Epithelial cell of esophagus (primary cell): ENCODE data around the gene TUBGCP2.
A peak's percentile ranks its signal among the peaks of the same experiment; 100 is the strongest.

ENCODE experiments used
- DNase-seq: peaks from one replicate; pipeline ENCODE4 v3.0.0; 2010; ENCODE audit warnings: low read depth
- H3K4me3 ChIP-seq: 2 replicates; pipeline ENCODE4 v1.5.1; 2011; ENCODE audit warnings: mild to moderate bottlenecking, low read length, control low read depth
- TF ChIP-seq, protein P1 (sequence below): IDR thresholded peaks from 2 replicates; pipeline ENCODE4 v1.5.1; 2011; ENCODE audit warnings: low read depth, mild to moderate bottlenecking, low read length, control low read depth, inconsistent platforms; ENCODE audit not compliant: insufficient read depth; ENCODE audit errors: missing control alignments

The TUBGCP2 gene

DNA sequence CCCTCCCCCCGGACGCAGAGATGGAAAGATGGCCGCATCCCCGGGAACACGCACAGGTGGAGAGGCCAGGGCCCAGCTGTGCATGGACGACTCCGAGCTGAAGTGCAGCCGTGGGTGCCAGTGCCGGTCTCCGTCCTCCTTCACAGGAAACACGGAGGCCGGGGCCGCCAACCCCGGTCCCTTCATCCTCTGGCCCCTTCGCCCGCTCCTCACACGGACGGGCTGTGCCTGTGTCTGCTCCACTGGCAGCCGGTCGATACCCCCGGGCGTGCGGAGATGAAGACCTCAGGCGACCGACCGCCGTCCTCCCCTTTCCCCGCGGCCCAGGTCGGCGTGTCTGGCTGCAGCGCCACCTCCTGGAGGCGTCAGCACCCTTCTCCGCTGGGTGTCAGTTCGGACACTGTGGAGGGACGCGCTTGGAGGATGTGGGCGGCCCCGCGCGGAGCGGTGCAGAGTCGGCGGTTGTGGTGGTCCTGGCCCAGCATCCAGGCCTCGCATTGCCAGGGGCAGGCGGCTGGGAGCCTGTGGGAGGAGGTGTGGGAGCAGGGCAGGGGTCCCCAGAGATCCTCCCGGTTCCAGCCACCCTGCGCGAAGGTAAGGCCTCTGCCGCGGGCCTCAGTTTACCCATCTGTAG lies 9.9 kb upstream of the TUBGCP2 start:
- H3K4me3 ChIP-seq = peak overlapping the region; percentile 35
- peak; percentile 54 for DNase-seq
- TF ChIP-seq, protein P1, sequence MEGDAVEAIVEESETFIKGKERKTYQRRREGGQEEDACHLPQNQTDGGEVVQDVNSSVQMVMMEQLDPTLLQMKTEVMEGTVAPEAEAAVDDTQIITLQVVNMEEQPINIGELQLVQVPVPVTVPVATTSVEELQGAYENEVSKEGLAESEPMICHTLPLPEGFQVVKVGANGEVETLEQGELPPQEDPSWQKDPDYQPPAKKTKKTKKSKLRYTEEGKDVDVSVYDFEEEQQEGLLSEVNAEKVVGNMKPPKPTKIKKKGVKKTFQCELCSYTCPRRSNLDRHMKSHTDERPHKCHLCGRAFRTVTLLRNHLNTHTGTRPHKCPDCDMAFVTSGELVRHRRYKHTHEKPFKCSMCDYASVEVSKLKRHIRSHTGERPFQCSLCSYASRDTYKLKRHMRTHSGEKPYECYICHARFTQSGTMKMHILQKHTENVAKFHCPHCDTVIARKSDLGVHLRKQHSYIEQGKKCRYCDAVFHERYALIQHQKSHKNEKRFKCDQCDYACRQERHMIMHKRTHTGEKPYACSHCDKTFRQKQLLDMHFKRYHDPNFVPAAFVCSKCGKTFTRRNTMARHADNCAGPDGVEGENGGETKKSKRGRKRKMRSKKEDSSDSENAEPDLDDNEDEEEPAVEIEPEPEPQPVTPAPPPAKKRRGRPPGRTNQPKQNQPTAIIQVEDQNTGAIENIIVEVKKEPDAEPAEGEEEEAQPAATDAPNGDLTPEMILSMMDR = peak; percentile 73

DNA sequence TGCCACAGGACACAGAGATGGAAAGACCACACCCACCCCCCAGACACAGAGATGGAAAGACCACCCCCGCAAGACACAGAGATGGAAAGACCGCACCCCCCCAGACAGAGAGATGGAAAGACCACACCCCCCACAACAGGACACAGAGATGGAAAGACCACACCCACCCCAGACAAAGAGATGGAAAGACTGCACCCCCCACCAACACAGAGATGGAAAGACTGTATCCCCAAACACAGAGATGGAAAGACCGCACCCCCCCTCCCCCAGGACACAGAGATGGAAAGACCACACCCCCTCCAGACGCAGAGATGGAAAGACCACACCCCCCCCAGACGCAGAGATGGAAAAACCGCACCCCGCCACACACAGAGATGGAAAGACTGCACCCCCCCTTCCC lies 8.1 kb upstream of the TUBGCP2 start:
- TF ChIP-seq, protein P1 = no peak
- no peak for DNase-seq
- H3K4me3 ChIP-seq = no peak overlapping the region

DNA sequence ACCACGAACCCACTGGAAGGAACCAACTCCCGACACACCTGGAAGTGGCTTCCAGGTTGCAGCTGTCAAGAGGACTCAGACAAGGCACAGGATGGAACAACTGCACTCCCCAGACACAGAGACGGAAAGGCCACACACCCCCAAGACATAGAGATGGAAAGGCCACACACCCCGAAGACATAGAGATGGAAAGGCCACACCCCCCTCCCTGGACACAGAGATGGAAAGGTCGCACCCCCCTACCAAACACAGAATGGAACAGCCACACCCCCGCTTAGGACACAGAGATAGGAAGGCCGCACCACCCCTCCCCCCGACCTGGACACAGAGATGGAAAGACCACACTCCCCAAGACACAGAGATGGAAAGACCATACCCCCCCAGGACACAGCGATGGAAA lies 7.6 kb upstream of the TUBGCP2 start:
- no peak overlapping the region for H3K4me3 ChIP-seq
- TF ChIP-seq, protein P1 = no peak
- DNase-seq = no peak

DNA sequence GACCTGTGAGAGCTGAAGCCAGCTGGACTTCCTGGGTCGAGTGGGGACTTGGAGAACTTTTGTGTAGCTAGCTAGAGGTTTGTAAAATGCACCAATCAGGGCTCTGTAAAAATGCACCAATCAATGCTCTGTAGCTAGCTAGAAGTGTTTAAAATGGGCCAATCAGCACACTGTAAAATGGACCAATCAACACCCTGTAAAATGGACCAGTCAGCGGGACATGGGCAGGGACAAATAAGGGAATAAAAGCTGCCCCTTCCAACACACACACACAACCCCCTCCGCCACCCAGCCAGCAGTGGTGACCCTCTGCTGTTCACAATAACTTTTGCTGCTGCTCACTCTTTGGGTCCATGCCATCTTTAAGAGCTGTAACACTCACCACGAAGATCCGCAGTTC lies 7.2 kb upstream of the TUBGCP2 start:
- H3K4me3 ChIP-seq = no peak overlapping the region
- DNase-seq = no peak
- TF ChIP-seq, protein P1 = no peak

DNA sequence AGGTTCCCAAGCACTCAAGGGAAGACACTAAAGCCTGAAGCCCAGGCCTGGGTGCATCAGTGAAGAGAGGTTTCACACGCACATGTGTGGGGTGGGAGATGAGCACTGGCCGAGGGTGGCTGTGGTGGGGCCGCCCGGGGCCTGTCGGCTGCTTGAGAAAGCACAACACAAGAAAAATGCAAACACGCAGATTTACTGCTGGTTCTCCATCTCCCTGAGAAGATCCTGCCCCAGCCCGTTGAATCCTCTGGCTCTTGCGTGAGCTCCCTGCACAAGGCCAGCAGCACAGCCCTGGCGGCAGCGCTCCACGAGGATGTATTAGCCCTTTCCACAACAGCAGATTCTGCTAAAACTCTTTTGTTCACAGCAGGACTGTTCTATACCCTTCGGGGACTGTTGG lies 6.2 kb upstream of the TUBGCP2 start:
- TF ChIP-seq, protein P1 = no peak
- no peak for DNase-seq
- H3K4me3 ChIP-seq = no peak overlapping the region

DNA sequence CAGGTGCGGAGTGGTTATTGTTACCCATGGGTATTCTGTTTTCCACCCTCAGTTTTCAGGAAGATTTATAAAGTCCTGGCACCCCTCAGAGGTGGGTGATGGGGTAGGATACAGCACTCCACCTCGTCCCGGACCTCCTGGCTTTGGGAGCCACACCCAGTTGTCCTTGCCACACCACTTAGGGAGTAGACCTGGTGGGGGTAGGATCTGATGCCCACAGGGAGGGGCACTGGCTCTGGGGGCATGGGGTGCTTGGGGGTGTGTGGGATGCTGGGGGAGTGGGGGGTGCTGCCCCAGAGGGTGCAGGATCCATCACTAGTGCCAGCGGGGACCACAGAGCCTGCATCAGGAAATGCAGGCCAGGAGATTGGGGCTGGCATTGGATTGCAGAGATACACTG lies 4.5 kb upstream of the TUBGCP2 start:
- TF ChIP-seq, protein P1 = no peak
- no peak for DNase-seq
- H3K4me3 ChIP-seq = no peak overlapping the region

DNA sequence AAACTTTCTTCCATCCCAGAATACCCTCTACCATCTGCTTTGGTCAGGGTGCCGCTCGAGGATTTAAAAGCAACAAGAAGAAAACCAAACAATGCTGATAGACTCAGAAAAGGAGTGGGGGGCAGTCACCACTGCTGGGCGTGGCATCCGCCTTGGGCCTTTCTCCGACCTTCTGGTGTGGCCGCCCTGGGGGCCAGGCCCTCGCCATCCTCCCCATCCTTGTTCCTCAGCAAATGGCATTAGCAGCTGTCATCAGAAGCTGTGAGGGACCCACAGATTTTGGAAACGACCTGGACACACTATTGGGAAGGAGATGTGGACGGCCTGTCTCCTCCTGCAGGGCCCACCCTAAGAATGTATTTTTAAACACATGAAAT lies 4.1 kb upstream of the TUBGCP2 start:
- TF ChIP-seq, protein P1 = no peak
- H3K4me3 ChIP-seq = no peak overlapping the region
- no peak for DNase-seq
